Kidney epithelial cell (primary cell): ENCODE measurements around the gene TMEM252. TPM values are rescaled to one million over a fixed set of nuclear protein-coding genes. Genes with fewer than 3 reads are reported as not detected.

Experiments used
- DNase-seq: peaks from one replicate; pipeline ENCODE4 v3.0.0-alpha.2; 2010; ENCODE audit warnings: low read depth
- H3K27me3 ChIP-seq: 2 replicates; pipeline ENCODE4 v1.6.0; 2011; ENCODE audit warnings: low read length; ENCODE audit not compliant: control insufficient read depth, insufficient read depth
- H3K36me3 ChIP-seq: 2 replicates; pipeline ENCODE4 v1.5.1; 2011; ENCODE audit warnings: low read length; ENCODE audit not compliant: control insufficient read depth, insufficient read depth
- H3K4me3 ChIP-seq: 2 replicates; pipeline ENCODE4 v1.5.1; 2011; ENCODE audit warnings: low read depth, mild to moderate bottlenecking, control low read depth, low read length
- CTCF ChIP-seq: IDR thresholded peaks from 2 replicates; pipeline ENCODE4 v1.5.1; 2011; ENCODE audit warnings: mild to moderate bottlenecking, moderate library complexity, low read length, control low read depth, inconsistent platforms; ENCODE audit not compliant: insufficient read depth, poor library complexity, severe bottlenecking
- total RNA-seq: library from RNA; depleted of rRNA; stranded (reverse); fragments of >200 nt; gene quantifications from 2 replicates; pipeline ENCODE4 v1.2.3, GENCODE V29; 2015

Gene TMEM252
- total RNA-seq, 1 donor from 2014 or later = not detected

GRCh38 chr9:68536876-68537615 lies 3.6 kb downstream of the TMEM252 start:
- Histone ChIP-seq H3K27me3 (no peaks in the 10 kb centered on the region), H3K36me3 (no peaks in the 10 kb centered on the region), H3K4me3 (no peak overlapping the region)
- no peak for DNase-seq
- no peak for TF ChIP-seq CTCF

GRCh38 chr9:68533678-68534077 lies 7.0 kb downstream of the TMEM252 start:
- Histone ChIP-seq H3K27me3 (peaks cover 3% of the 10 kb centered on the region), H3K36me3 (no peaks in the 10 kb centered on the region), H3K4me3 (no peak overlapping the region)
- TF ChIP-seq CTCF = no peak
- no peak for DNase-seq

GRCh38 chr9:68532131-68532530 lies 8.6 kb downstream of the TMEM252 start:
- H3K27me3 ChIP-seq = peaks cover 3% of the 10 kb centered on the region
- TF ChIP-seq CTCF = no peak
- no peaks in the 10 kb centered on the region for H3K36me3 ChIP-seq
- no peak for DNase-seq
- H3K4me3 ChIP-seq = no peak overlapping the region

- TF ChIP-seq CTCF = peak; percentile 26
These were observed 10.1 kb downstream of the TMEM252 start for GRCh38 chr9:68530618-68531017.

GRCh38 chr9:68523367-68523936 lies 17.2 kb downstream of the TMEM252 start:
- H3K4me3 ChIP-seq = no peak overlapping the region

More at GRCh38 chr9:68530618-68531017, 10.1 kb downstream of the TMEM252 start:
- Histone ChIP-seq H3K36me3 (no peaks in the 10 kb centered on the region), H3K4me3 (no peak overlapping the region), H3K27me3 (peaks cover 3% of the 10 kb centered on the region)
- DNase-seq = no peak

More at GRCh38 chr9:68523367-68523936, 17.2 kb downstream of the TMEM252 start:
- TF ChIP-seq CTCF = no peak
- Histone ChIP-seq H3K36me3 (no peaks in the 10 kb centered on the region), H3K27me3 (no peaks in the 10 kb centered on the region)
- DNase-seq = no peak
